Stimulated activated CD4-positive, alpha-beta T cell treated with anti-CD3 and anti-CD28 coated beads, Interleukin-4, amount 100 ng/mL, for 4 hours (primary cell): ENCODE results near the gene ELAVL1.

Experiments
- DNase-seq, 2 experiments: peaks; one replicate each; pipeline ENCODE4 v3.0.0-alpha.2; 2020

ELAVL1 gene

GRCh38 chr19:7908742-7909461 lies 96.5 kb downstream of the ELAVL1 start:
- no peak for DNase-seq
